Stimulated activated naive B cell treated with anti-CD40 and anti-IgM and Interleukin-4, amounts not matched to agents 10 μg/mL and 1 μg/mL and 100 μg/mL, for 72 hours (primary cell): ENCODE measurements around the gene STK33.

Source experiments
- ATAC-seq, 2 donors: fragments of 150-1000 bp; cut with Tn5 transposase; replicated peaks; 2 replicates each; pipeline ENCODE4 v1.10.0; 2021; ENCODE audit warnings: moderate library complexity in 1 of 2
- DNase-seq: peaks from one replicate; pipeline ENCODE4 v3.0.0; 2021
- H3K27ac Mint-ChIP-seq: one replicate; pipeline ENCODE4 v1.8.0; 2022; ENCODE audit warnings: mild to moderate bottlenecking, mixed read lengths
- H3K27me3 Mint-ChIP-seq, 2 donors: one replicate each; pipeline ENCODE4 v1.8.0; 2022; ENCODE audit warnings: mixed read lengths in 2 of 2
- H3K36me3 Mint-ChIP-seq, 2 donors: one replicate each; pipeline ENCODE4 v1.8.0; 2022; ENCODE audit warnings: mixed read lengths in 2 of 2, mild to moderate bottlenecking in 1 of 2
- H3K4me1 Mint-ChIP-seq, 2 donors: one replicate each; pipeline ENCODE4 v1.8.0; 2022; ENCODE audit warnings: mixed read lengths in 2 of 2, mild to moderate bottlenecking in 1 of 2
- H3K4me3 Mint-ChIP-seq, 2 donors: one replicate each; pipeline ENCODE4 v1.8.0; 2022; ENCODE audit warnings: mild to moderate bottlenecking in 2 of 2, mixed read lengths in 2 of 2, moderate library complexity in 1 of 2
- H3K9me3 Mint-ChIP-seq, 2 donors: one replicate each; pipeline ENCODE4 v1.8.0; 2022; ENCODE audit warnings: mixed read lengths in 2 of 2, mild to moderate bottlenecking in 1 of 2

The STK33 gene

DNA sequence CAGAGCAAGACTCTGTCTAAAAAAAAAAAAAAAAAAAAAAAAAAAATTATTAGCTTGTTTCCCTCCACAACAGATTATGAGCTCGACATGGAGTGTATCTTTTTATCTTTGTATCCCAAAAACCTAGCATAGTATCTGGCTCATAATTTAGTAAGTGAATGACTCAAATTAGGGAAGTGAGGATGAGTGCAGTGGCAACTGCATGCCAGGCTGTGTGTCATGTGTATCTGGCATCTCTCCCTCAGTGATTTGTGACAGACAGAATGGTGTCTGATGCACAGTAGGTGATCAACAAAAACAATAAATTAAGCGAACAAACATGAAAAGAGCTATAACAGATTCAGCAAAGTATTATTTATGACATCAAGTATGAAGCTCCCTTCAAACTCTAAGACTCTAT lies 7.2 kb downstream of the STK33 start:
- H3K9me3 Mint-ChIP-seq, result peaks cover 3 to 4% of the 10 kb centered on the region in 2 donors
- H3K27ac Mint-ChIP-seq, result no peak overlapping the region
- ATAC-seq (peak; percentile 73 to 89), DNase-seq (no peak)
- H3K4me1 Mint-ChIP-seq, result peaks cover 10 to 17% of the 10 kb centered on the region in 2 donors
- no peaks in the 10 kb centered on the region for H3K27me3 Mint-ChIP-seq
- peaks cover 7 to 10% of the 10 kb centered on the region in 2 donors for H3K36me3 Mint-ChIP-seq
- H3K4me3 Mint-ChIP-seq, result no peak overlapping the region

DNA sequence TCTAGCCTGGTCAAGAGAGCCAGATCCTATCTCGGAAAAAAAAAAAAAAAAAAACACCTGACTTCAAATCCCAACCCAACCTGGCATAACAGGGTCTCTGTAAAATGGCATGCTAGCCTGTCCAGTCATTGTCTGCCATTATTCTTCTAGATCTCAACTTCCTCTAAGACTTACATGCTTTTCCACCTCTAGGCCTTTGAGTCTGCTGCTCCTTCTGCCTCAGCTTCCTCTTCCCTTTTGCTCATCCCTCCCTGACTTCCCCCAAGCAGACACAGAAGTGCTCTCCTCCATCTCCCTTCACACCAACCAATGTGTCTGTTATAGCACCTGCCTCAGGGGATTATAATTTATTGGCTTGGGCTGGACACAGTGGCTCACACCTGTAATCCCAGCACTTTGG lies 7.8 kb downstream of the STK33 start:
- Mint-ChIP-seq H3K4me1 (peaks cover 10 to 17% of the 10 kb centered on the region in 2 donors), H3K27ac (no peak overlapping the region), H3K27me3 (no peaks in the 10 kb centered on the region), H3K4me3 (no peak overlapping the region), H3K36me3 (peaks cover 7 to 10% of the 10 kb centered on the region in 2 donors), H3K9me3 (peaks cover 3 to 4% of the 10 kb centered on the region in 2 donors)
- no peak for ATAC-seq
- no peak for DNase-seq

DNA sequence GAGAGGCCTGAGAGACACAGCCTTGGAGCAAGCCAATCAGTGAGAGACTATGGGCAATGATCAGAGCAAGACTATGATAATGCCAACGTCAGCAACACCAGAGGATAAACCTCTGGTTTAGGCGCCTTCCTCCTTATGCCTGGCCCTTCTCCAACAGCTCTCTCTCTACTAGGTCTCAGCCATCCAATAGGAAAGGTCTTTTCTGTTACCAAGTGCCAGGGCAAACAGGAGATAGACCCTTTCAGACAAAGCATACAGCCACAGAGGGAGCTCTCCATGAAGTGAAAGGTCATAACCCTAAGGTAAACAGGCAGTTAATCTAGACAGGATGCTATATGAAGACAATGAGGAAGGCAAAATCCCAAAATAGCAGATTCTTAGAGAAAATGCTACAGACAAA lies 9.5 kb downstream of the STK33 start:
- Mint-ChIP-seq H3K36me3 (peaks cover 12 to 17% of the 10 kb centered on the region in 2 donors), H3K27ac (no peak overlapping the region), H3K9me3 (peaks cover 6 to 9% of the 10 kb centered on the region in 2 donors), H3K4me3 (no peak overlapping the region), H3K4me1 (peaks cover 10 to 17% of the 10 kb centered on the region in 2 donors), H3K27me3 (no peaks in the 10 kb centered on the region)
- ATAC-seq (no peak), DNase-seq (no peak)

DNA sequence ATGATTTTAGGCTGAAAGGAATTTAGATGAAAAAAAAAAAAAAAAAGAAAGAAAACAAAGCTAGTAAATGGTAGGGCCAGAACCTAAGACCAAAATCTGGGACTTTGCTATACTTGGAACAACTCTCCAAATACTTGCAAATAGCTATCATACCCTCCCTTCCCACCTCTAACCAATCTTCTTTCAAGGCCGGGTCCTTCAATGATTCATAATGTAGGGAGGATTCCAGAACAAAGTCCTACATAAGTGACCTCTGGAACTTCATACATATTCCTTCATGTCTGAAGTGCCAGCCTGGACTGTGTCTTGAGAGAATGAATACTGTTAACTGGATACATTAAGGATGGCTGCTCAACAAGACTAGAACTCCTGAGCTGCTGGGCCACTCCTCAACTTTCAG lies 9.9 kb downstream of the STK33 start:
- Mint-ChIP-seq H3K9me3 (peaks cover 6 to 9% of the 10 kb centered on the region in 2 donors), H3K4me1 (peaks cover 10 to 17% of the 10 kb centered on the region in 2 donors), H3K27ac (no peak overlapping the region), H3K36me3 (peaks cover 12 to 18% of the 10 kb centered on the region in 2 donors), H3K27me3 (no peaks in the 10 kb centered on the region), H3K4me3 (no peak overlapping the region)
- no peak for ATAC-seq
- DNase-seq, result no peak

DNA sequence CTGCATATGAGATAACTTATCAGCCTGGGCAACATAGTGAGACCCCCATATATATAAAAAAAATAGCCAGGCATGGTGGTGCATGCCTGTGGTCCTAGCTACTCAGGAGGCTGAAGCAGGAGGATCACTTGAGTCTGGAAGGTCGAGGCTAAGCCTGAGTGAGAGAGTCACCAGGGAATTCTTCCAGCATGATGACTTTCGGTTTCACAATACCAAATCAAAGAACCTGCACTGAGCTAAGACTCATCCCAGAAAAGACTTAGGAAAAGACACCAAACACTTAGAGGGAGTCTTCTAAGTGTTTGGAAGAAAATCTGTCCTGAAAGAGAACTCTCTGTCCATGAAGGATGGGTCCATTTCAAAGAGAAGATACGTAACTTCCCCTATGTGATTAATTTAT lies 12.7 kb downstream of the STK33 start:
- no peak for ATAC-seq
- Mint-ChIP-seq H3K4me1 (peaks cover 5 to 15% of the 10 kb centered on the region in 2 donors), H3K27me3 (no peaks in the 10 kb centered on the region), H3K4me3 (no peak overlapping the region), H3K9me3 (peaks cover 6 to 9% of the 10 kb centered on the region in 2 donors), H3K27ac (no peak overlapping the region), H3K36me3 (peaks cover 8 to 15% of the 10 kb centered on the region in 2 donors)
- no peak for DNase-seq

DNA sequence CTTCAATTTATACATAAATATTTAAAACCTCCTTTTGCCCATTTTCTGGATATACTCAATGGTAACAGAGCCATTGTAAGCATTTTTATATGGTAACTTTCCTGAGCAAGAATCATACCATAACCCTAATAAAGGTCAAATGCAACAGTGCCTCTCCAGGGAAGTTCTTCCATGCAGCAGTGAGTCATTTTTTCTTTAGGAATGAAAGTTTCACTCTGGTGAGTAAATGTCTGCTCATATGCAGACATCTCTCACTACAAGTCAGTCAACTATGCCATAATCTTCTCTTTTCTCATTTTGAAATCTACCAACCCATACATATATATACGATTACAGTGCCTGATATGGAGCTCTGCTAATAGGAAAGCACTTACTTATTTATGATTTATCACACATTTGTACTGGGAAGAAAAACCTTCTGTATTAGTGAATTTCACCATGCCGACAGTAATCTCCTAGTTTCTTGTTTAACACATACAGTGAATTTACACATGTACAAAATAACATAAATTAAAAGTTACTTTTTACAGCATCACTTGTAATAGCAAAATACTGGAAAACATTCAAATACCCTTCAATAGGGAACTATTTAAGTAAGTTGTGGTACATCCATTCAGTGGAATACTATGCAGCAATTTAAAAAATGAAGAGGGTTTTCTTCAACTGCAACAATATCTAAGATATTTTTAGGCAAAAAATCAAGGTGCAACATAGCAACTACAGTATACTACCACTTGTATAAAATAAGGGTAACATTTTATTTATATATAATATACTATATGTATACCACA lies 16.0 kb downstream of the STK33 start:
- Mint-ChIP-seq H3K27ac (no peak overlapping the region), H3K4me3 (no peak overlapping the region), H3K27me3 (no peaks in the 10 kb centered on the region), H3K4me1 (peaks cover 3 to 12% of the 10 kb centered on the region in 2 donors), H3K36me3 (peaks cover 8 to 12% of the 10 kb centered on the region in 2 donors), H3K9me3 (peaks cover 6 to 9% of the 10 kb centered on the region in 2 donors)
- DNase-seq, result no peak
- no peak for ATAC-seq

DNA sequence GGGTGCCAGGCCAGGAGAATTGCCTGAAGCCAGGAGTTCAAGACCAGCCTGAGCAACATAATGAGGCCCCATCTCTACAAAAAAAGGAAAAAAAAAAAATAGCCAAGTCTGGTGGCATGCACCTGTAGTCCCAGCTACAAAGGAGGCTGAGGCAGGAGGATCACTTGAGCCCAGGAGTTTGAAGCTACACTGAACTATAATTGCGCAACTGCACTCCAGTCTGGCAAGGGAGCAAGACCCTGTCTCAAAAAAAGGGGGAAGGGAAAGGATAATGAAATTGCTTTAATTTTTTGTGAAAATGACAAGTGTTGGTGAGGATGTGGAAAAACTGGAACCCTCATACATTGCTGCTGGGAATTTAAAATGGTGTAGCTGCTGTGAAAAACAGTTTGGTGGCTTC lies 19.2 kb downstream of the STK33 start:
- H3K4me3 Mint-ChIP-seq, result no peak overlapping the region
- H3K27me3 Mint-ChIP-seq, result peaks cover 0 to 6% of the 10 kb centered on the region in 2 donors
- H3K9me3 Mint-ChIP-seq, result peaks cover 0 to 1% of the 10 kb centered on the region in 2 donors
- ATAC-seq (no peak), DNase-seq (no peak)
- no peak overlapping the region for H3K27ac Mint-ChIP-seq
- peaks cover 4% of the 10 kb centered on the region in 2 donors for H3K36me3 Mint-ChIP-seq
- H3K4me1 Mint-ChIP-seq, result peaks cover 0 to 5% of the 10 kb centered on the region in 2 donors

DNA sequence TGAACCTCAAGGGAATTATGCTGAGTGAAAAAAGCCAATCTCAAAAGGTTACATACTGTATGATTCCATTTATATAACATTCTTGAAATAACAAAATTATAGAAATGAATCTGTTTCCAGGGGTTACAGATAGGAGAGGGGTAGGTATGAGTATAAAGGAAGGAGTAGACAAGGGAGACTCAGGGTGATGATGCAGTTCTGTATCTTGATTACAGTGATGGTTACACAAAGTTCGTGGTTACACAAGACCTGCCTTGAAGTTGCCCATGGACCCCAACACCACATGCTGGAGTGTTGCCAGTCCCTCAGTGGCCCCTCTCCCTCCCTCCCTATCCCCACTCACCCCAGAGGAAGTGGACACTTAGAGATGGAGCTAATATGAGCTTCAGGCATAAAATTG lies 20.3 kb downstream of the STK33 start:
- DNase-seq (no peak), ATAC-seq (peak; percentile 33 to 67)
- Mint-ChIP-seq H3K27me3 (peaks cover 0 to 6% of the 10 kb centered on the region in 2 donors), H3K4me1 (peaks cover 0 to 5% of the 10 kb centered on the region in 2 donors), H3K9me3 (no peaks in the 10 kb centered on the region), H3K27ac (no peak overlapping the region), H3K4me3 (no peak overlapping the region), H3K36me3 (peaks cover 0 to 2% of the 10 kb centered on the region in 2 donors)

DNA sequence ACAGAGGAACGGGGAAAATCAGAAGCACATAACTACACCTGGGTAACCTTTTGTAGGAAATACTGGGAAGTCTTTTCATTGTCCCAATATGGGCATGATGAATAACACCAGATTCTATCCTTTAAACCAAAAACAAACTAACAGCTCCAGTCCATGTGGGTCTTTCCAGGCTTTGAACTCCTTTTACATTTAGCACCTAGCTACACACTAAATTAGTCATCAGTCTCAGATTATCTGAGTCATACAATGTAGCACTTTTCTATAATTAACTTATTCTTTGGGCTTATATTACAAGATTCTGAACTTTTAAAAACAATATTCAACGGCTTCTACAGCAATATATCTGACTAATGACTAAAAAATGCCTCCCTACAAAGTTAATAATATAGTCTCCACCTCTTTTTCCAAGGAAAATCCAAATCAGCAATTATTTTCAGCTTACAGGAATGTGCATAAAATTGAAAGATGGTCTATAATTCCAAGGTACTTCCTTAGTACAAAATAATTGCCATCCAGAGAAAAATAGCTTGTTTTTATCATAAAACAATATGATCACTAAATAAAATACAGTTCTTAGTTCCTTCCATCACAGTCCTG lies 26.3 kb downstream of the STK33 start:
- Mint-ChIP-seq H3K4me1 (peaks cover 2 to 5% of the 10 kb centered on the region in 2 donors), H3K4me3 (no peak overlapping the region), H3K27me3 (peaks cover 0 to 6% of the 10 kb centered on the region in 2 donors), H3K27ac (no peak overlapping the region), H3K9me3 (no peaks in the 10 kb centered on the region), H3K36me3 (peaks cover 0 to 2% of the 10 kb centered on the region in 2 donors)
- ATAC-seq (peak in 1 of 2 donors; percentile 42), DNase-seq (no peak)

DNA sequence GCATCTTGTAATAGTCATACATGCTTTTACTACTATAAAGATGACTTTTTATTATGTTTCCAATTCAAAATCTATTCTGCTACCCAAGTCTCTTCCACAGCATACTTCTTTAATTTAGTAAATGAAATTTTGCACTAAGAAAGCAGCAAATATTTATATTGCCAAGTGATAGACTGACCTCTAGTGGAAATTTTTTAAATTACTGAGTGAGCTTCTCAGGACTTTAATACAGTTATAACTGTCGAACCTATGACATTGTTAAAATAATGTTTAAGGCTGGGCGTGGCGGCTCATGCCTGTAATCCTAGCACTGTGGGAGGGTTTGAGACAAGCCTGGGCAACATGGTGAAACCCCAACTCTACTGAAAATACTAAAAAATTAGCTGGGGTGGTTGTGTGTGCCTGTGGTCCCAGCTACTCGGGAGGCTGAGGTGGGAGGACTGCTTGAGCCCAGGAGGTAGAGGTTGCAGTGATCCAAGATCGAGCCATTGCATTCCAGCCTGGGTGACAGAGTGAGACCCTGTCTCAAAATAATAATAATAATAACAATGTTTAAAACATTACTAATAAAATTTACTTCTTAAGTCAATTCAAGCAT lies 27.3 kb downstream of the STK33 start:
- H3K36me3 Mint-ChIP-seq, result peaks cover 3 to 6% of the 10 kb centered on the region in 2 donors

DNA sequence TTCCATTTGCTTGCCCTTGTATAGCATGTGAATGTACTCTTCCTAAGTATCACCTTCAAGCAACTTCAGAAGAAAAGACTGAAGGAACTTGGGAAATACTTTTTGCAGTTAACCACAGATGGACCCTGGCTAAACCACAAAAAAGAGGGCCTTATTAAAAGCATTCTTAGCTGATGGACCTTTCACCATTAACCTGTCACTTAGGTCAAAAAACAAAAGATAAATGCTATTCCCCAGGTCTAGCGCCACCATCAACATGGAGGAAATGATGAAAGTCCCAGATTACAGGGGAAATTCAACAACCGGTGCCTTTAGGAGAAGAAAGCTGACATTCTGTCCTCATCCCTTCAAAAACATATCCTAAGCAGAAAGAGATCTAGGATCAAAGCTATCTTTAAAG lies 29.5 kb downstream of the STK33 start:
- H3K36me3 Mint-ChIP-seq, result peaks cover 3 to 6% of the 10 kb centered on the region in 2 donors
- H3K9me3 Mint-ChIP-seq, result peaks cover 1 to 6% of the 10 kb centered on the region in 2 donors
- ATAC-seq, result no peak
- no peak overlapping the region for H3K4me3 Mint-ChIP-seq
- H3K4me1 Mint-ChIP-seq, result peaks cover 2 to 5% of the 10 kb centered on the region in 2 donors
- no peak overlapping the region for H3K27ac Mint-ChIP-seq
- H3K27me3 Mint-ChIP-seq, result no peaks in the 10 kb centered on the region
- no peak for DNase-seq

More for the DNA sequence above, 27.3 kb downstream of the STK33 start:
- Mint-ChIP-seq H3K27ac (no peak overlapping the region), H3K9me3 (peaks cover 0 to 1% of the 10 kb centered on the region in 2 donors), H3K27me3 (peaks cover 0 to 6% of the 10 kb centered on the region in 2 donors), H3K4me1 (peaks cover 2 to 5% of the 10 kb centered on the region in 2 donors), H3K4me3 (no peak overlapping the region)
- peak; percentile 38 to 47 for ATAC-seq
- no peak for DNase-seq

DNA sequence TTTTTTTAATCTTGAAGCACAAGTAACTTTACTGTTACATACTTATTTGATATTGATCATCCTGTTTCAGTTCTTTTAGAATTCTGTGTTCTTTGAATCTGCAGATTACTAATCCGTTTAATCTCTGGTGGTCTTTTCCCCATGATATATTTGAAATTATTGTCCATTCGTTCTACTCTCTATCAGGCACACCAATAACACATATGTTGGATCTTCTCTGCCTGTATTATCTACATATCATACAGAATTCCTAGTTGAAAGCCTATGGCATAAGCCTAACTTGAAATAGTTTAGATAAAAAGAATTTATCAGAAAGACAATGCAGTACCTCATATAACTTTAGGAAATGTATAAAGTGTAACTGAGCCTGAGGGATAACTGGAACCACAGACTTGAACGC lies 32.6 kb downstream of the STK33 start:
- ATAC-seq, result no peak
- Mint-ChIP-seq H3K27me3 (no peaks in the 10 kb centered on the region), H3K27ac (no peak overlapping the region), H3K9me3 (peaks cover 1 to 6% of the 10 kb centered on the region in 2 donors), H3K4me1 (peaks cover under 1 to 2% of the 10 kb centered on the region in 2 donors), H3K4me3 (no peak overlapping the region), H3K36me3 (peaks cover 3 to 6% of the 10 kb centered on the region in 2 donors)
- DNase-seq, result no peak

DNA sequence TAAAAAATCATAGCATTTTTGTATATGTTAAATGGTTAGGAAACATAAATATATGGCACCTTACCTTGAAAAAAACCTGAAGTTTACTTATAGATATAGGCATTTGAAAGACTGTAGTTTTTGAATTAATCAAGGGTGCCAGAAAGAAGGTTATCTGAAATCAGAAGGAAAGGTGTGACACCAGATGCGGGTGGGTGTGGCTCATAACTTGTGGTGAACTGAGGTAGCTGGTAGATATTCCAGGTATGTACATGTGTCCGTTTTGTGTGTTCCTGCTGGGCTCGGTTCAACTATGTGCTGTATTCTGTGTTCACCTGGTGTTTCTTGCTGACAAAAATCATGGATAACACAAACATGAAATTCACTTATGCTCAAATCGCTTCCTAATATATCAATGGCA lies 35.6 kb downstream of the STK33 start:
- ATAC-seq (no peak), DNase-seq (no peak)
- Mint-ChIP-seq H3K27ac (no peak overlapping the region), H3K4me1 (no peaks in the 10 kb centered on the region), H3K4me3 (no peak overlapping the region), H3K9me3 (peaks cover 1 to 6% of the 10 kb centered on the region in 2 donors), H3K36me3 (peaks cover 3 to 6% of the 10 kb centered on the region in 2 donors), H3K27me3 (no peaks in the 10 kb centered on the region)

DNA sequence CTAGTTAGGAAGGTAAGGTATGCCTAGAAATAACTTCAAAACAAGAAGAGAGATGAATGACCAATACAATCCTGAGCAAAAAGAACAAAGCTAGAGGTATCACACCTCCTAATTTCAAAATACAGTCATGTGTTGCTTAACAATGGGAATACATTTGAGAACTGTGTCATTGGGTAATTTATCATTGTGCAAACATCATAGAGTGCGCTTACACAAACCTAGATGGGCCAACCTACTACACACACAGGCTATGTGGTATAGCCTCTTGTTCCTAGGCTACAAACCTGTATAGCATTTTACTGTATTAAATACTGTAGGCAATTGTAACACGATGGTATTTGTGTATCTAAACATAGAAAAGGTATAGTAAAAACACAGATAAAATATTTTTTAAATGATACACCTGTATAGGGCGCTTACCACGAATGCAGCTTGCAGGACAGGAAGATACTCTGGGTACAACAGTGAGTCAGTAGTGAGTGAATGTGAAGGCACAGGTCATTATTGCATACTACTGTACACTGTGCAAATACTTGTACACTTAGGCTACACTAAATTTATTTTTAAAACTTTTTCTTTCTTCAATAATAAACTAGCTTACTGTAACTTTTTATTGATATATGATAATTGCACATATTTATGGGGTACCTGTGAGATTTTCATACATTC lies 48.2 kb downstream of the STK33 start:
- H3K9me3 Mint-ChIP-seq, result peaks cover 0 to 3% of the 10 kb centered on the region in 2 donors
- ATAC-seq (no peak), DNase-seq (no peak)
- peaks cover 2 to 7% of the 10 kb centered on the region in 2 donors for H3K36me3 Mint-ChIP-seq
- H3K4me1 Mint-ChIP-seq, result no peaks in the 10 kb centered on the region
- H3K27ac Mint-ChIP-seq, result no peak overlapping the region
- H3K27me3 Mint-ChIP-seq, result no peaks in the 10 kb centered on the region
- no peak overlapping the region for H3K4me3 Mint-ChIP-seq
